ENCODE measurements around the gene NPAS2. TPM values are rescaled to one million over a fixed set of nuclear protein-coding genes. Genes with fewer than 3 reads are reported as not detected.
A peak's percentile ranks its signal among the peaks of the same experiment; 100 is the strongest.

Gene NPAS2
- total and polyA plus RNA-seq, 12 donors, result 4.7 to 51.3 (median 17.6) TPM

- Histone ChIP-seq H3K36me3 (replicated peaks in 1 of 2) (peaks cover 0 to 23% of the 10 kb centered on the region in 2 donors), H3K4me3 (no peak overlapping the region), H3K9me3 (replicated peaks in 1 of 3) (no peaks in the 10 kb centered on the region), H3K4me1 (replicated peaks in 1 of 2) (no peaks in the 10 kb centered on the region), H3K27ac (no peak overlapping the region), H3K27me3 (no peaks in the 10 kb centered on the region)
- DNase-seq, result no peak
- intact Hi-C loops (cut with DNase I), result loop anchor here in 1 of 2 donors (5.0 kb wide), 1 partner anchor 114 kb away; the partner anchor contains the start of gene TBC1D8
- TF ChIP-seq POLR2A (IDR thresholded peaks at IDR 0.05) (no peak), CTCF (IDR thresholded peaks at IDR 0.05) (peak in 5 of 6 experiments; percentile 9 to 47 (median 37))
- WGBS, 4 donors, result 93 to 97% (median 94%) methylated on average over 15 to 21 of the region's 21 CpGs
These were observed 218.7 kb downstream of the NPAS2 start for GRCh38 chr2:101038455-101039255.

GRCh38 chr2:101040072-101040471 lies 220.1 kb downstream of the NPAS2 start:
- no peaks in the 10 kb centered on the region for H3K9me3 ChIP-seq (replicated peaks in 1 of 3)
- intact Hi-C loops (cut with DNase I), result loop anchor here in 1 of 2 donors (5.0 kb wide), 1 partner anchor 112 kb away; the partner anchor contains the start of gene TBC1D8
- DNase-seq, result no peak
- H3K27me3 ChIP-seq, result no peaks in the 10 kb centered on the region
- no peak for TF ChIP-seq POLR2A (IDR thresholded peaks at IDR 0.05)
- TF ChIP-seq CTCF (IDR thresholded peaks at IDR 0.05), result no peak
- H3K4me1 ChIP-seq (replicated peaks in 1 of 2), result no peaks in the 10 kb centered on the region
- peaks cover 0 to 17% of the 10 kb centered on the region in 2 donors for H3K36me3 ChIP-seq (replicated peaks in 1 of 2)
- 92 to 99% (median 93%) methylated on average over 13 of the region's 13 CpGs for WGBS, 4 donors
- no peak overlapping the region for H3K27ac ChIP-seq
- H3K4me3 ChIP-seq, result no peak overlapping the region

GRCh38 chr2:101040761-101041160 lies 220.8 kb downstream of the NPAS2 start:
- 83 to 97% (median 89%) methylated on average over 6 of the region's 6 CpGs for WGBS, 4 donors
- H3K36me3 ChIP-seq (replicated peaks in 1 of 2), result peaks cover 0 to 17% of the 10 kb centered on the region in 2 donors
- no peak overlapping the region for H3K4me3 ChIP-seq
- DNase-seq, result peak in 1 of 7 donors; percentile 67
- TF ChIP-seq POLR2A (IDR thresholded peaks at IDR 0.05) (no peak), CTCF (IDR thresholded peaks at IDR 0.05) (no peak)
- H3K4me1 ChIP-seq (replicated peaks in 1 of 2), result no peaks in the 10 kb centered on the region
- no peaks in the 10 kb centered on the region for H3K9me3 ChIP-seq (replicated peaks in 1 of 3)
- H3K27ac ChIP-seq, result no peak overlapping the region
- no peaks in the 10 kb centered on the region for H3K27me3 ChIP-seq
- intact Hi-C loops (cut with DNase I), result loop anchor here in 1 of 2 donors (5.0 kb wide), 1 partner anchor 112 kb away; the partner anchor contains the start of gene TBC1D8

GRCh38 chr2:101041413-101041812 lies 221.5 kb downstream of the NPAS2 start:
- Histone ChIP-seq H3K9me3 (replicated peaks in 1 of 3) (no peaks in the 10 kb centered on the region), H3K27ac (no peak overlapping the region), H3K4me1 (replicated peaks in 1 of 2) (no peaks in the 10 kb centered on the region), H3K27me3 (no peaks in the 10 kb centered on the region), H3K4me3 (no peak overlapping the region), H3K36me3 (replicated peaks in 1 of 2) (peaks cover 0 to 17% of the 10 kb centered on the region in 2 donors)
- intact Hi-C loops (cut with DNase I), result loop anchor here in 1 of 2 donors (5.0 kb wide), 1 partner anchor 111 kb away; the partner anchor contains the start of gene TBC1D8
- 70 to 83% (median 76%) methylated on average over 4 of the region's 4 CpGs for WGBS, 4 donors
- no peak for TF ChIP-seq CTCF (IDR thresholded peaks at IDR 0.05)
- TF ChIP-seq POLR2A (IDR thresholded peaks at IDR 0.05), result no peak
- no peak for DNase-seq

Measured in adrenal gland (tissue), 12 donors.